Activated CD8-positive, alpha-beta memory T cell treated with anti-CD3 and anti-CD28 coated beads for 4 hours (primary cell): Measurements from ENCODE around the gene RTTN.

Experiments used
- DNase-seq, 2 donors: peaks; one replicate each; pipeline ENCODE4 v3.0.0-alpha.2; 2020; ENCODE audit warnings: low read depth in 2 of 2

The RTTN gene

GRCh38 chr18:70075906-70076305, 129.6 kb downstream of the RTTN start:
- DNase-seq: no peak

GRCh38 chr18:70074116-70074515, 131.4 kb downstream of the RTTN start:
- DNase-seq: no peak

DNA sequence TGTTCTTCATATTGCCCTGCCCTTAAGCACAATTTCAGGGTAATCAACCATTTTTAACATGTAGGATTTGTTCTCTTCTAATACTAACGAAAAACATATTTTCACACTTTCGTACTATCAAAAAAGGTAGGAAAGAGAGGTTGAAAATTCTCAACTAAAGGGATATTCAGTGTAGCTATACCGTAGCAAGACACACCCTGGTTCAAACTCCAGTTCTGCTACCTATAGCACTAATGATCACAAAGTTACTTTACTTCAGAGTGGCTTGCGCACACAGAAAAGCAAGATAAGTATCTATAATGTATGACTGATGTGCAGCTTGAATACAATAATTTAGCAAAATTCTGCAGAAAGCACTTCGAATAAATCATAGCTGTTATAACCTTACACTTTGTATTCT, 132.1 kb downstream of the RTTN start:
- DNase-seq: no peak

GRCh38 chr18:70072678-70073077, 132.8 kb downstream of the RTTN start:
- no peak for DNase-seq

- DNase-seq: no peak
These were observed 135.5 kb downstream of the RTTN start for GRCh38 chr18:70069965-70070364.

DNA sequence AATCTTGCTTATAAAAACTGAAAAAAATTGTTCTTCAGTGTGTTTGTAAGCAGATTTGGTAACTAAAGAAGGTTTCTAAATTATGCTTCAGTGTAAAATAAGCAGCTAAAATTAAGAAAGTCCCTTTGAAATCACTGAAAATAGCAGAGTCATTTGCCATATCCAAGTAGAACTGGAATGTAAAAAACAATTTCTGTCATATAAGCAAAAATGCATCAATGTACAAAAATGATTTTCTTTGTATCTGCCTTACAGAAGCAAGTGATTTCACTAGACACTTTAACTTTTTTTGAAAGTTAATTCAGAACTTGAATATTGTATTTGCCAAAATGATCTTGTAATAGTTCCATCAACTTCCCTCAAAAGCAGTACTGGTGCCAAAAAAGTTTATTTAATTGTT, 136.1 kb downstream of the RTTN start:
- no peak for DNase-seq

GRCh38 chr18:70068981-70069380, 136.5 kb downstream of the RTTN start:
- DNase-seq: no peak

- no peak for DNase-seq
These were observed 145.8 kb downstream of the RTTN start for GRCh38 chr18:70059684-70060083.

- no peak for DNase-seq
These were observed 146.6 kb downstream of the RTTN start for GRCh38 chr18:70058916-70059315.

DNA sequence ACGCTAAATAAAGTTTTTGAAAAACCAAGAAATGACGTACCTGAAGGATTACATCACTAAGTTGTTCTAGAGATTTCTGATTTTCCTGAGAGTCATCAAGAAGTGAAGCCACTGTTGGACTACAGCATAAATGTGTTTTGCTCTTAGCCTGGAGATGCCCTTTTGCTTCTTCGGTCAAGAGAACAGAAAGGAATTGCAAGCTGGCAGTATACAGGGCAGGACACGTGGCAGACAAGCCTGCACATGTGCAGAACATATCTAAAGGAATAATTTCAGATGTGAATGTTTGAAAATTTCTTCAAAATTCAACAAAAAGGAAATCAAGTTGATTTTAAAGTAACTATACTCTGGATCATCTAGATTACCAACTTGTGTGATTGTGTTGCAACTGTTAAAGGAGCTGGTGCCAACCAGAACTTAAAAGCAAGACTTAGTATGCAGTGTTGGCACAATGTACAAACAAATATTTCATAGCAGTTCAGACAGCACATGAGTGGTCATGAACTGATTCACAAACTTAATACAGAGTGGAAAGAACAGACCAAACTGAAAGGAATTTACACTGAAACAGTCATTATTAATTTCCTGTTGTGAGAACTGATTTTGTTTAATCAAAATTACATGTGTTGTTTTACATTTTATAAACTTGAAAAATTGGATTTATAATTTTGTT, 157.4 kb downstream of the RTTN start:
- DNase-seq: no peak

- DNase-seq: no peak
These were observed 158.7 kb downstream of the RTTN start for GRCh38 chr18:70046796-70047195.

- DNase-seq: no peak
These were observed 159.3 kb downstream of the RTTN start for GRCh38 chr18:70046207-70046606.

- no peak for DNase-seq
These were observed 160.9 kb downstream of the RTTN start for GRCh38 chr18:70044632-70045031.

GRCh38 chr18:70041459-70042050, 163.9 kb downstream of the RTTN start:
- DNase-seq: no peak

GRCh38 chr18:70039186-70039585, 166.3 kb downstream of the RTTN start:
- DNase-seq: no peak

GRCh38 chr18:70037431-70038061, 167.9 kb downstream of the RTTN start:
- DNase-seq: no peak

GRCh38 chr18:70036771-70037347, 168.6 kb downstream of the RTTN start:
- DNase-seq: no peak

DNA sequence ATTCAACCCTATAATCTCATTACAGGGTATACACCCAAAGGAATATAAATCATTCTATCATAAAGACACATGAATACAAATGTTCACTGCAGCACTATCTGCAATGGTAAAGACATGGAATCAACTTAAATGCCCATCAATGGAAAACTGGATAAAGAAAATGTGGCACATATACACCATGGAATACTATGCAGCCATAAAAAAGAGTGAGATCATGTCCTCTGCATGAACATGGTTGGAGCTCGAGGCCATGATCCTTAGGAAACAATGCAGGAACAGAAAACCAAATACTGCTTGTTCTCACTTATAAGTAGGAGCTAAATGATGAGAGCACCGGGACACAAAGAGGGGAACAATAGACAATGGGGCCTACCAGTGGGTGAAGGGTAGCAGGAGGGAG, 169.3 kb downstream of the RTTN start:
- DNase-seq: no peak

DNA sequence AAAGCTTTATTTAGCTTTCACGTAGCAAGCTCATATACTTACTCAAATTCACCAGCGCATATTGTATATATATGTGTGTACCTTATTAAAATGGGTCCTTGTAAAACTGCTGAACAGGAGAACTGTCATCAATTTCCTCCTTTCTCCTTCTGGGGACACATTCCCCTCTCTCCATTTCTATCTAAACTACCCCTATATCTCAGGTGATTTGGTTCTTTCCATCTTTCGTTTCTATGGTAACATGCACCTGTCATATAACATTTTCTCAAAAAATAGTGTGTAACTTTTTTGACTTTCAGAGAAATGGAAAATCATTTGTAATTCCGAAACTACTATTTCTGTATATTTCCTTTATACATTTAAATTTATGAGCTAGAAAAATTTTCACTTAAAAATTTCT, 174.3 kb downstream of the RTTN start:
- no peak for DNase-seq

DNA sequence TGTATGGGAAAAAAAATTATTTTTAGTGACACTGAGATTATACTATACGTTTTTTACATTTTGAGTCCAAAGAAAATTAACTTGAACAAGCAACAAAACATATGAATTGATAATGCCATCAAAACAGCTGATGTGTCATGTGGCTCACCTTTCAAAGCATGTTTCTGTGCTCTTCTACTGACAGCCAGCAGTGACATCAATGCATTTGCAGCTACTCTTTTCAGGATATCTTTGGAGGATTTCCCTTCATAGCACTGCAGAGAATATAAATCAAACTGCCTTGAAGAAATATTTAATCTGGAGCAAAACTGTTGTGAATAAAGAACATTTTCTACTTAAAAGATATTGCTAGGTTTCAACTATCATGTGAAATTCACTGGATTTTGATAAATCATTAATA, 174.8 kb downstream of the RTTN start:
- no peak for DNase-seq

DNA sequence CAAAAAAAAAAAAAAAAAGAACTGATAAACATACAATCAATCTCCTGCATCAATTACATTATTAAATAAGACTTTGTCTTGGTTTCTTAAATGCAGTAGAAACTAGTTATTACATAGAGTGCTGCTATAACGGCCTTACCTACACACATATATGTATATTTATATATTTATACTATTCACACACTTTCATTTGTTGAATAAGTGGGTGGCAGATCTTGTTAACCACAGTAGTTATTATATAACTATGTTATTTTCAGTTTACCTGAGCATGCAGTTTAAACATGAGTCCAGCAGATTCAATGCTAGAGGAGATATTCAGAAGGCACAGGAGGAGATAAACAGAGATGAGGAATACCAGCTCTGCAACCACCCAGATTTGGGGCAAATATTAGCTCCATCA, 176.3 kb downstream of the RTTN start:
- DNase-seq: no peak

DNA sequence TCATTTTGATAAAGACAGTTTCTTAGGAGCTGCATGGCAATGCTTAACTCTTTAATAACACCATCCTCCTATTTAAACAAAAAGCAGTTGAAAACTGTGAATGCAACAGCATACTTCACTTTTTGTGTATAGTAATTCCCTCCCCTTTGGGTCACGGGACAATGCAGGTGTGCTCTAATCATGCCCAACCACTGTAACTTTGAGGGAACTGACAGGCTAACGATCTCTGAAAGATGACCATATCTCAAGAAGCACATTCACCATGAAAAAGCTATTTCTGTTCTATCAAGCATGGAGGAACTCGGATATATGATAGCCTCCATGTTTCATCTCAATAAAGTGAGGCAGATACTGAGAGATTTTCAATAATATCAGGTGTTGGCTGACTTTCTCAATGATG, 176.8 kb downstream of the RTTN start:
- no peak for DNase-seq

- DNase-seq: no peak
These were observed 177.4 kb downstream of the RTTN start for GRCh38 chr18:70028084-70028483.
